Stimulated activated CD8-positive, alpha-beta memory T cell treated with anti-CD3 and anti-CD28 coated beads, Interleukin-15, amount 100 ng/mL, for 48 hours (primary cell): ENCODE data around the gene ADAMTSL3.
"Not testable (repeated sequence)": the region's sequence is repeated elsewhere in the genome, so short reads cannot be mapped to it uniquely, and the experiment has no call there.

ENCODE experiments used
- DNase-seq, 2 donors: peaks; one replicate each; pipeline ENCODE4 v3.0.0-alpha.2; 2020; ENCODE audit warnings: low read depth in 2 of 2

Gene ADAMTSL3

DNA sequence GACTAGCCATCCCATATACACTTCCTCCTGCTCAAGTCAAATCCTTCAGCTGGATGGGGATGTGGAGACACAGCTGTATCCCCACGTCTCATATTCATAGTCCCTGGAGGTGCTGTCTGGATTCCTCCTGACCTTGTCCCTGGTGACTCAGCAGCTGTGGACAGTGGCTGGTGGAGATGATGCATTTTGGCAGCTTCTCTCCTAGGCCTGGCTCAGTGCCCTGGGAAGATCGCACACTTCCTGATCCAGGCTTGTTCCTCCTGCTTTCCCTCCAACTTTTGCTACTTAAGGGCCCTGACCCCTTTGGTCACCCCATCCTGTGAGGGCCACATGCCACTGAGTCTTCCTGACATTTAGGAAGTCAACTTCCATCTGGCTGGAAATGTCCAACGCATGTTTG lies 44.4 kb downstream of the ADAMTSL3 start:
- DNase-seq, result no peak

DNA sequence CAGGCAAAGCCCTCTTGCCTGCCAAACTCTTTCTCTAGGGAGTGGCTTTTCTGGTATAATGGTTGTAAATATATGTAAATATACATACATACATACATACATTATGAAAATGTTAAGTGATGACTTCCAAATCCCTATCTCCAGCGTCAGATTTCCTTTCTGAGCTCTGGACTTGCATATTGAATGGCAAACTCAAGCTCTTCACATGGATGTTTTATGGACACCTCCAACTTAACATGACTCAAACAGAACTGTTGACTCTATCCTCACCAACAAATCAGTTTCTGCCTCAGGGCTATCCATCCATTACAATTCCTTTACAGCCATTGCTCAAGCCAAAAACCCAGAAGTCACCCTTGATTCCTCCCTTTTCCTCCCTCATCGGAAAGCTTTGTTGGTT lies 45.1 kb downstream of the ADAMTSL3 start:
- no peak for DNase-seq

DNA sequence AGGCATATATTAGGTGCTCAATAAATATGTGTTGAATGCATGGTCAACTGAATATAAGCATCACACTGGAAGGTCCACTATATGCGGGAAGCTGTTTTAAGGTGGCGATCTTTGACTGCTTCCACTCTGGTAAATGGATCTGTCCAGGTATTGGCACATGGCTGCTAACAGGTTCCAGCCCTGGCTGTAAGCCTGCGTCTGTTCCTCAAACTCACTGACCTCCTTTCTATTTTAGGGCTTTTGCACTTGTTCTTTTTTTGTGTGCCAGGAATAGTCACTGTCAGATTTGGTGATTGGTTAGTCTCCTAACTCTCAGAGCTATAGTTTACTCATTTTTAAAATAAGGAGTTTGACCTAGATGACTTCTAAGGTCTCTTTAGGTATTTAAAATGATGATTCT lies 46.2 kb downstream of the ADAMTSL3 start:
- no peak for DNase-seq

DNA sequence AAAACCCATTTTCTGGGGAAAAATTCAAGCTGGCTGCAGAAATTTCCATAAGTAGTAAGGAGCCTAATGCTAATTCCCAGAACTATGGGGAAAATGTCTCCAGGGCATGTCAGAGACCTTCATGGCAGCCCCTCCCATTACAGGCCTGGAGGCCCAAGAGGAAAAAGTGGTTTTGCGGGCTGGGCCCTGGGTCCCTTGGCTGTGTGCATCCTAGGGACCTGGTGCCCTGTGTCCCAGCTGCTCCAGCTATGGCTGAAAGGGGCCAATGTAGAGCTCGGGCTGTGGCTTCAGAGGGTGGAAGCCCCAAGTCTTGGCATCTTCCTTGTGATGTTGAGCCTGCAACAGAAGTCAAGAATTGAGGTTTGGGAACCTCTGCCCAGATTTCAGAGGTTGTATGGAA lies 48.4 kb downstream of the ADAMTSL3 start:
- not testable (repeated sequence) for DNase-seq

DNA sequence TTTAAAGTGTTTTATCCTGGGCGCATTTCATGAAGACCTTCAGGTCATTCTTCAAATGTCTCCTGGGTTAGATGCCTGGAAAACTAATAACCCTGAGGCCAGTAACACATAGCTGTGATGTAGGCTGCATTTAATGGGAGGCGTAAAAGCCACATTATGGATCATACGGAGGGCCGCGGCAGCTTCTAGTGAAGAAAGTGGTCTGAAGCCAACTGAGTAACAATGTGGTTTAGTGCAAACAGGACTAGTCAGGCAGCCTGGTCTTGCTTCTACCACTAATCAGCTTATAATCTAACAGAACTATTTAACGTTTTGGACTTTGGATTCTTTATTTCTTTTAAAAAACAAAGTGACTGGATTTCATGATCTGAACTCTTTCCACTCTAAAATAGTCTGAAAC lies 54.4 kb downstream of the ADAMTSL3 start:
- DNase-seq, result no peak

DNA sequence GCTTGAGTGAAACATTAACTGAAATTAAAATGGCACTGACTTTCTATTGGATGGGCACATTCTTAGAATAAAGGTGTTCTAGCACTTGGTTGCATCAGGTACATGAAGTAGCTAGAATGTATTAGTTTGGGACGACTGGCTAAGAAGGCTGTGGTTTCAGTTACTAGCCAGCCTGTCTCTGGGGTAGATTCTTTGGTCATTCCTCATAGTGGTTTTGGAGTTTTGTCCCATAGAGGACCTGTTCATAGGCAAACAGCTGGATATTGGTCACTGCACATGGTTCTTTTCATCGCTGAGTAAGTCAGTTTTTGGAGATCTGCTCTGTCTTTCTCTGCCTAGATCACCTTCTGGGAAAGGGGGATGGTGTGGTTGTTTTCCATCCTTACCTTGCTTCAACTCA lies 55.3 kb downstream of the ADAMTSL3 start:
- no peak for DNase-seq

DNA sequence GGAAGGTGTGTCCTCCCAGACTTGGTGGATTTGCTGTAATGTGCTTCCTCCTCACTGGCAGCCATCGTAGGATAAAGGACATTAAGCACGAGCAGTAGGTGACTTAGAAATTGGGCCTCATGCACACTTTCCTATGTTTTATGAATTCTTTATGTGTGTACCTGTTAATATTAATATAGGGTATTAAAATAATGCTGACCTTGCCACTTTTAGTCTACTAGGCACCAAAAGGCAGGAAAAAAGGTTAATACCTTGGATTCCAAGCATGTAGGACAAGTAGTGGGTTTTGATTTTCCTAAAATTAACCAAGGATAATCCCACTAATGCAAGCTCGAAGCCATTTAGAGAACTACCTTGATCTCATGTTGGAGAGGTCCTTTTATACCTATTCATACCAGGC lies 55.9 kb downstream of the ADAMTSL3 start:
- no peak for DNase-seq

DNA sequence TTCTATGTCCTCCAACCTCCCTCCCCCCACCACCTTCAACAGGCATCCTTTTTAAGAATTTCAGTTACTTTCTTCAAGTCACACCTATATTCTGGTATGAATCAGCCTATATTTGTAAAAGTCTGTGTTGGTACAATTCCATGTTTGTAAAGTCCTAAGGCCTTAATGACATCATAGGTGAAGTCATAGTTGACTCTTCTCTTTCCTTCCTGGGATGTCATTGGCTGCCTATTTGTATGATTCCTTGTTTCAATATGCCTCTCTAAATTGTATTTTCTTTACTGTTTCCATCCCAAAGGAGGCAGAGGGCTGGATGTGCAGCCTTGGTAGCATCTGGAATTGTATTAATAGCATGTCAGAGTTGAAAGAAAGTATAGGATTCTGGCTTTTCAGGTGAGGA lies 56.5 kb downstream of the ADAMTSL3 start:
- no peak for DNase-seq

DNA sequence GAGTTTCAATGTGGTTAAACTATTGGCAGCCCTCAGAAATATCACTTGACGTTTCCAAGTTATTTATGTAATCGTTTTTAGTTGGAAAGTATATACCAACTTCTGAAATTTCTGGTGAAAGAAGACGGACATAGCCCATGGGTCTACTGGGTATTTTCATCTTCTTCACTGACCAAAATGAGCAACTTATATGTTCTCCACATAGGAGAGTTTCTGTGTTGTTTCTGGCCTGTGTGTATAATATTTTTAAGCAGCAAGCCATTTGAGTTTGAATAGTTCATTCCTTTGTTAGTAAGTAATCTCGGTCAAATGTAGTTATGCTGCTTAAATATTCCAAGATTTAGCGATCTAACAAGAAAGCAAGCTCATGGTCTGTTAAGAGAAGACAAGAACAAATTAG lies 57.3 kb downstream of the ADAMTSL3 start:
- DNase-seq, result no peak

DNA sequence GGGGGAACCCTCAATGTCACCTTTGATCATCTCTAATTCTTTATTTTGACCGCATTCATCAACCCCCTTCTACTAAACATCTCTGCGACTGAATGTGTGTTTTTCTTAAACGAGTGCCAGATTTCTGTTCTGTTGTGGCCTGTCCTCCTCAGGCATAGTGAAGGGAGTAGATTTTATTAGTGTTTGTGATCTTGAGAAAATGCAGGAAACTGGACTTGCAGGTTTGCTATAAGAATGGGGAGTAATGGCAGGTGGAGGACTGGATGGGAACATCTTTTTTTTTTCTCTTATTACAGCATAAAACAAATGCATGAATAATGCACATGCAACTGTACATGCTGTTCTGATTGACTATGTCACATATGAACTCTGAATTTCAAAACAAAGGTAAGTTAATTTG lies 59.3 kb downstream of the ADAMTSL3 start:
- DNase-seq, result no peak

DNA sequence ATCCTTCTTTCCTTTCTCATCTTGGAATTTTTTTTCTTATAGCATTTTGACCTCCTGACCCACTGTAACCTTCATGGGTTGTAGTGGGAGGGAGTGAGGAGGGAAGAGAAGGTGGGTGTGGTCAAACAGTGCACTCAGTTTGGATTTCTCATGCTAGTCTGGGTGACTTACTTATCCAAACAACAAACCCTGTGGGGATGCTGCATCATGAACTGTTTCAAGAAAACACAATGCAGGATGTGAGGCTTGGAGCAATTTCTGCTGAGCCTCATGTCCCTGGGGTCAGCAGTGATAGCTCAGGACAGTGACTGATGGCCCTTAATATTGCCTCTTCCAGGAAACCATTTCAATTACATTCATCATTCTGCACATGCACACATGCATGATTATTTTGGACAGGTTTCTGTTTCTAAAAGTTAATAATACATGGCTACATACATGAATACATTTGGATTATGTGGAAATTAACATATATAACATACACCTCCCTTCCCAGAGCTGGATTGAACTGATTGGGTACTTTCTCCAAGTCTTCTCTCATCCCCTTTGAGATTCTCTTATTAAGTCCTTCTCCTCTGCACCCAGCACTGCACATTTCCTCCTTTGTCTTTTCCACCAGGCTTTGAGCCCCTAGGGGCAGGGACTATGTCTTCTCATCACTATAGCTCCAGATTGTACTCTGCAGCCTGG lies 61.2 kb downstream of the ADAMTSL3 start:
- no peak for DNase-seq

DNA sequence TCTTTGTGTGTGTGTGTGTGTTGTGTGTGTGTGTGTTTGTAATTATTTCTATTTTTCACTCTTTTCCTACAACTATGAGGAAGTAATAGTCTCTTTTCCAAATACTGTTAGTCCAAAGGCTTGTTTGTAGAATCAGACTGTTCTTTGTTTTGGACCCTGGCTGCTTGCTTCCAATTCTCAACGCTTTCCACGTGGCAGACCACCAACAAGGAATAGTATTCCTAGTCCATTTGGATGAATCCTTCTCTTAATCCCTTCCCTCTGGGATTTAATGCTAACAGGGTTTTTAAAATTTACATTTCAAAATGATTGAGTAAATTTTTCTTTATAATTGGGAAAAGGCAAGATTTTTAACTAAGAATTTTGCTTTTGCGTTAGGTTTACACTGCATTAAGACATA lies 62.7 kb downstream of the ADAMTSL3 start:
- no peak for DNase-seq

DNA sequence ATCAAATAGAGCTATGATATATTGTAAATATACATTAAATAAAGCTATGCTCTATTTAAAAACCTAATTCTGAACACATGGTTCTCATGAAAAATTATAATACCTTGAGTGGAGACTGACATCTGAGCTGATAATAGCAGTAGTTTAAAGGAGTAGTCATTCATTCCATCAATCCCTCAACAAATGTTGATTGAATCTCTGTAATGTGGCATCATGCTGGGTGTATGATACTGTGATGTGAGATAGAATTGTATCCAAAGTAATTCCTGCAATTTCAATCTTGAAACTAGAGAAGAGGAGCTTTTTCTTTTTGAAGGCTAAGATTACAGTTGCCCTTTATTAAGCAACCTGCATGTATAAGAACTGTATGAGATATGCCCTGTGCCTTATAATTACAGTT lies 63.1 kb downstream of the ADAMTSL3 start:
- DNase-seq, result no peak

DNA sequence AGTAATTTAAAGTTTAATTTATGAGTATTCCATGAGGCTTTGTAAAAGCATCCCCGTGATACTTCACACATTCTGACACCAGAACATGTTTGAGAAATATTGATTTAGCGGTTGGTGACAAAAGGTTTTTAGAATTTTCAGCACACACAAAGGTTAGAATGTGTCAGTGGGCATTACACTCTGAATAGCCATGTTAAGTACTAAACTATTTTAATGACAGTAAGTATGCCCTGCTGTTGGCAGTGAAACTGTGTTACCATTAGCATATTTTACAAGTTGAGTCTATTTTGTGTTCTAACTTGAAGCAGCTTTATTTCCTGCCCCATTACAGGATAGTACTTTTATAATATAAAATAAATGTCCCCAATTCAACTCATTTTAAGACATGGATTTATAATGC lies 66.5 kb downstream of the ADAMTSL3 start:
- no peak for DNase-seq

DNA sequence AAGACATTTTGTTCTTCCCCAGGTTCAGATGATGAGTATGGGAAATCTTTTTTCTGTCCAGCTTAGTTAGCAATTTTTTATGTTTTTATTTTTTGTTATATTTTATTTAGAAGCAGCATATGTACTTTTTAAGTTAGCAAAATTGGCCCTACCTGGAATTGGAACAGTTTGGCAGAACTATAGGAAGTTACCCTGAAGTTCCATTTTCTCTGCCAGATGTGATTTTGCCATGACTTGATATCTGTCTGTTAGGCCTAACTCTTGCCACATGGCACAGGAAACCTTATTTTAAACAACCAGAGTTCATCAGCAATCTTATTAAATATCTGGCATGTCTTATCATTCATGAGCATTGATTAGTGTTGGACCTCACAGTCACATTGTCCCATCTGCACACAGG lies 67.1 kb downstream of the ADAMTSL3 start:
- no peak for DNase-seq

DNA sequence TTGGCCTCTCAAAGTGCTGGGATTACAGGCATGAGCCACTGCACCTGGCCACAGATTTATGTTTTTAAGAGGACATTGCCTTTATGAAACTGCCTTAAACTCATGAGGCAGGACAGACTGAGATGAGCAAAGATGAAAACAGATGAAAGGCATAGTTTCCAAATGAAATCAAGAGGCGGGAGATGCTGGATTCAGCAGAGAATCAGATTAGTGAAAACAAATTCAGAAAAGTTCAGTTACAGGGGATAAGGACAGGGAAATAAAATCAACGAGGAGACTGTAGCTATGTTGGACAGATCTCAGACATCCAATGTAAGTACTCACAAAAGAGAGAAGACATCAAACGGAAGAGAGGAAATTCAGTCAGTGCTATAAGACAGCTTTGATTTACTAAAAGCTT lies 68.1 kb downstream of the ADAMTSL3 start:
- no peak for DNase-seq

DNA sequence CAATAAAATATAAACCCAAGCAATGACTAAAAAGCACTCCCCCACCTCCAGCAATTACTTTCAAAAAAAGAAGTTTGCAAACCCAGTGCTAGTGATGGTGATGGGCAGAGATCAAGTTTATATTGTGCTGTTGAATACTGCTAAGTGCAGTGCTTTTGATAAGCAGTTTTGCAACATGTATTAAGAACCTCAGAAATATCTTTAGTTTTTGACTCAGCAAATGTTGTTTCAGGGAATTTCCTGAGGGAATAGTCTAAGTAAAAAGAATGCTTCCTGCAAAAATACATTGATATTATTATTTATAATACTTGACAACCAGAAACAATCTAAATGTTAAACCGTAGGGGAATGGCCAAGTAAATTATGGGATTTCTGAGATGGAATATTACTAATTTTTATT lies 69.3 kb downstream of the ADAMTSL3 start:
- DNase-seq, result no peak

DNA sequence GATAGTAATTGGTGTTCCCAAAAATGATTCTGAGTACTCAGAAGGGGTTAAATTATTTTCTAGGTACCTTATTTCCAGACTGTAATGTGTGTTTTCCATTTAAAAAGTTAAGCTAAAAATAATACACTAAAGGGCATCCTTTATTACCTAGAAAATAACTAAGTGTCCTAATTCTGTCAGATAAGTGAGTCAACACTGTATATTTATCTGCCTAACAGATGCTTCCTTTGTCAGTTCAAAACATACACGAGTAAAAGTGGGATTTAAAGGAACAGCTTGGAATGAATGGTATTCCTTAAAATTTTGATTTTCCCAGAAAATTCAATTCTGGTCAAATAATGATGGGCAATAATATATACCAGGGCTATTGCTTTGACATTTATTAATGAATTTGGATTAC lies 78.3 kb downstream of the ADAMTSL3 start:
- no peak for DNase-seq

DNA sequence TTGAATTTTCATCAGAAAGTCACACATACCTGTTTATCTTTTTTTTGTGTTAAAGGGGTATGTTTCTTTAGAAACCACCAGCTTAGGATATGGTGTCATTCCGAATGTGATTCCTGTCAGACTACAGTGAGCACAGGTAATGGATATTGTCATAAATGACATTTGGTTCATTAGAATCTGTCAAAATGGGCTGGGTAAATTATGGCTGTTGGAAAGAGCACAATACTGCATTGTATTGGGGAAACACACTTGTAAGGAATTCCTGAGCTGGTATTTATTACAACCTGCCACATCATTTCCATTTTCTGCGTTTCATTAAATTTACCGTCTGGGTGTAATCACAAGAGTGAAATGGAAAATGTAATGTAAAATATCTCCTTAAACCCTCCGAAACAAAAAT lies 78.8 kb downstream of the ADAMTSL3 start:
- no peak for DNase-seq

DNA sequence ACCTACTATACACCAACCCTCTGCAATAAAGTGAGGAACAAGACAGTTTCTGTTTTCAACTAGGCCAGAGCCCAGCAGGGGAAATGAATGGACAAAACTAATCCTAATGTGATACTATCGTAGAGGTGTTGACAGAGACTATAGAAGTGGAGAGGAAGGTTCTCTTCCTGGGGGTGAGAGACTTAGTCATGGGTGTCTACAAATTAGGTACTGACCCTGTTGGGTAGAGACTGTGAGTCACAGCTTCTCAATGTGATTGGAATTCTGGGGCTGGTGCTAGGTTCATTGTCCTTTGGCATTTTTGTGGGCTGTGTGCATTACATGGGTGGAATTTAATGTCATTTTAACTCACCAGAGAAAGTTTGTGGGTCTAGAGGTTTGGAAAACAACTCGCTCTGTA lies 79.3 kb downstream of the ADAMTSL3 start:
- no peak for DNase-seq

DNA sequence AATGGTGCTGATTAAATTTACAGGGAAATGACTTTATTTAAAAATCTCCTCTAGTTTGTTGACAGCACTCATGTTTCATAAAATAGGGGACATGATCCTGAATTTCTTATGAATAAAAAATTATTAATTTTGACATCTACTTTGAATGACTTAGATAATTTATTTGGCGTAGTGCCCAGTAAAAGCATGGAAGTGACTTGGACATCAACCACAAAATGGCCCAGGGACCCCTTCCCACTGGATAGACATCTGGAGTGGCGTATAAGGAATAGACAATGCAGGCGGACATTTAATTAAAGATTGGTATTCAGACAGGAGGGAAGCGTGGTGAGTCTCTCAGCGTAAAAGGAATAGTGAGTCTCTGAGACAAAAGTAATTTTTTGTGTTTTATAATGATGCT lies 79.8 kb downstream of the ADAMTSL3 start:
- no peak for DNase-seq

DNA sequence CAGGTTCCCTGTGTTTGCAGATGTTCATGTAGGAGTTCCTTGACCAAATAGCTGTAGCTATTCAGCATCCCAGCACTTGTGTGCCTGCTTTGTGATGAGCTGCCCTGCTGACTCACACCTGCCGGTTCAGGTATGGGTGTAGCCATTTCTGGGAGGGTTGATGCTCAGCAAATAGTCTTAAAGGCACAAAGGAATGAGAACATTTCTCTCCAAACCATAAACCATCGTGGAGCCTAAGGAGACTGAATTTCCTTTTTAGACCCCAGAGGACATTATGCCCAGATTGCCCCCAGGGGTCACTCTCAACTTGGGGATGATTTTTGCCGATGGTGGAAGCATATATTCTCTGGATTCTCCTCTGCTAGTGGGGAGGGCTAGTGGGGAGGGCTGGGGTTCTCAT lies 80.6 kb downstream of the ADAMTSL3 start:
- no peak for DNase-seq

DNA sequence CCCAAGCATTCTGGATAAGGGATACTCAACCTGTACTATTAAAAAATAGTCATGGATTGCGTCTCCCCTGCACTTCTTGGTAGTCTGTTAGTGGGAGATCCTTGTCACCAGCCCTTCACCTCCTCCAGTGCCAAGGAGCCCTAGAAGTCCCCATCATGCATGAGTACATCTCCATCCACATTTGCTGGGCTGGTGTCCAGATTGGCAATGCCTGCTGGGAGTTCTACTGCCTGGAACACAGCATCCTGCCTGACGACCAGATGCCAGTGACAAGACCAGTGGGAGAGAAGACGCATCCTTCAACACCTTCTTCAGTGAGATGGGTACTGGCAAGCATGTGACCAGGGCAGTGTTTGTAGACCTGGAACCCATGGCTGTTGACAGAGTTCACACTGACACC lies 85.7 kb downstream of the ADAMTSL3 start:
- DNase-seq, result no peak

DNA sequence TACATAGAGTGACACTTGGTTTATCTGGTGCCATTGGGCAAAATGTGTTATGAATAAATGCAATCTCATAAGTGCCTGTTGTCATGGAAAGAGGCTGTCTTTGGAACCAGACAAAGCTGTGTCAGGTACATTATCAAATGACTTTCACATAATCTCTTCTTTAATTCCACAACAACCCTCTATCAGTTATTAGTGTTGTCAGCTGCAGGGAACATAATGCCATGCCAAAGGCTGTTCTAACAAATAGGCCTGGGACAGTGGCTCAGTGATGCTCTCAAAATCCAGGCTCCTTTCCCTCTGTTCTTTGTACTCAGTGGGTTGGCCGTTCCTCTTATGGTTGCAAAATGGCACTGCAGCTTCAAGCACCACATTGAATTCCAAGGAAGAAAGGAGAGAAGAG lies 91.8 kb downstream of the ADAMTSL3 start:
- no peak for DNase-seq

DNA sequence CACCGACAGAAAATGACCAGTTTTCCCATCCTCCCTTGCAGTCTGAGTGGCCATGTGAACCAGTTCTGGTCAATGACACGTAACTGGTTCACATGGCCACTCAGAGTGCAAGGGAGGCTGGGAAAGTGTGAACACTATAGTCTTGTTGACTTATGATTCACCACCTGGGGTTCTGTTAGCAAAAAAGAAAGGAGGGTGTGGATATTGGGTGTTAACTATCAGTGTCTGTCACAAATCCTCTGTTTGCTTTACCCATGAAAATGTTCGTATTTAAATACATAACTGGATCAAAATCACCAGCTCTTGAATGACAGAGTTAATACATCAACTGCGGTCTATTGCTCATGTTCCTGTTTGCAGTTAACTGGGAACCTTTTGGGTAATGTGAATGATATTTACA lies 92.3 kb downstream of the ADAMTSL3 start:
- no peak for DNase-seq
